MM.1S (cell line): ENCODE measurements around the gene NOSIP.

Experiments used
- DNase-seq: peaks from one replicate; pipeline ENCODE4 v3.0.0-alpha.2; 2015
- H2AFZ ChIP-seq: fragments of 300-600 bp; sonication (generic); 2 replicates; pipeline ENCODE4 v1.6.0; 2016; ENCODE audit warnings: antibody characterized with exemption, low read length
- H3F3A ChIP-seq: fragments of 300-600 bp; sonication (generic); 2 replicates; pipeline ENCODE4 v1.6.1; 2016; ENCODE audit warnings: mild to moderate bottlenecking, antibody characterized with exemption, low read length, moderate library complexity, mixed read lengths; ENCODE audit not compliant: insufficient read depth
- H3K27ac ChIP-seq: fragments of 300-600 bp; sonication (generic); 2 replicates; pipeline ENCODE4 v1.5.1; 2016; ENCODE audit warnings: mild to moderate bottlenecking, low read length
- H3K27me3 ChIP-seq: fragments of 300-600 bp; sonication (generic); replicated peaks from 2 replicates; pipeline ENCODE4 v1.6.0; 2016; ENCODE audit warnings: low read length; ENCODE audit not compliant: insufficient read depth
- H3K36me3 ChIP-seq: fragments of 300-600 bp; sonication (generic); replicated peaks from 2 replicates; pipeline ENCODE4 v1.6.1; 2016; ENCODE audit warnings: mild to moderate bottlenecking, low read length, mixed read lengths; ENCODE audit not compliant: insufficient read depth
- H3K4me1 ChIP-seq: fragments of 300-600 bp; sonication (generic); 2 replicates; pipeline ENCODE4 v1.6.1; 2016; ENCODE audit warnings: low read length, mixed read lengths
- H3K4me2 ChIP-seq: fragments of 300-600 bp; sonication (generic); 2 replicates; pipeline ENCODE4 v1.6.0; 2016; ENCODE audit warnings: low read depth, low read length
- H3K4me3 ChIP-seq: fragments of 300-600 bp; sonication (generic); 2 replicates; pipeline ENCODE4 v1.5.1; 2016; ENCODE audit warnings: low read length, mixed read lengths
- H3K79me2 ChIP-seq: fragments of 300-600 bp; sonication (generic); 2 replicates; pipeline ENCODE4 v1.6.1; 2016; ENCODE audit warnings: mixed run types, low read length, mixed read lengths
- H3K9ac ChIP-seq: fragments of 300-600 bp; sonication (generic); 2 replicates; pipeline ENCODE4 v1.6.1; 2016; ENCODE audit warnings: low read length, mixed read lengths
- H3K9me2 ChIP-seq: fragments of 300-600 bp; sonication (generic); replicated peaks from 2 replicates; pipeline ENCODE4 v1.6.1; 2016; ENCODE audit warnings: mild to moderate bottlenecking, low read length, mixed read lengths; ENCODE audit not compliant: insufficient read depth
- H3K9me3 ChIP-seq: fragments of 300-600 bp; sonication (generic); replicated peaks from 2 replicates; pipeline ENCODE4 v1.6.1; 2016; ENCODE audit warnings: mild to moderate bottlenecking, low read length, mixed read lengths; ENCODE audit not compliant: insufficient read depth
- H4K20me1 ChIP-seq: fragments of 300-600 bp; sonication (generic); 2 replicates; pipeline ENCODE4 v1.6.1; 2016; ENCODE audit warnings: mild to moderate bottlenecking, low read length, moderate library complexity, mixed read lengths; ENCODE audit not compliant: insufficient read depth
- CTCF ChIP-seq: fragments of 300-600 bp; sonication (generic); IDR thresholded peaks from 2 replicates; pipeline ENCODE4 v1.5.1; 2016; ENCODE audit warnings: antibody characterized with exemption, low read length, mixed read lengths
- EZH2 ChIP-seq: fragments of 300-600 bp; sonication (generic); optimal IDR thresholded peaks from 2 replicates; pipeline ENCODE3; 2017; ENCODE audit warnings: low read depth, mild to moderate bottlenecking, antibody characterized with exemption, low read length, mixed read lengths
- EZH2phosphoT487 ChIP-seq: fragments of 300-600 bp; sonication (generic); IDR thresholded peaks from 2 replicates; pipeline ENCODE4 v1.6.1; 2018; ENCODE audit warnings: antibody characterized with exemption, low read length

The NOSIP gene

GRCh38 chr19:49587227-49587626 is 6.9 kb upstream of the NOSIP start:
- Histone ChIP-seq H3K4me2 (no peak overlapping the region), H3K4me1 (peaks cover 12% of the 10 kb centered on the region), H3K36me3 (no peaks in the 10 kb centered on the region), H3K79me2 (peaks cover 8% of the 10 kb centered on the region), H2AFZ (no peak overlapping the region), H3K27ac (no peak overlapping the region), H3F3A (peaks cover 27% of the 10 kb centered on the region), H3K9me3 (no peaks in the 10 kb centered on the region), H3K4me3 (no peak overlapping the region), H3K27me3 (no peaks in the 10 kb centered on the region), H4K20me1 (no peaks in the 10 kb centered on the region), H3K9me2 (no peaks in the 10 kb centered on the region), H3K9ac (no peak overlapping the region)
- DNase-seq: no peak
- no peak for TF ChIP-seq EZH2

DNA sequence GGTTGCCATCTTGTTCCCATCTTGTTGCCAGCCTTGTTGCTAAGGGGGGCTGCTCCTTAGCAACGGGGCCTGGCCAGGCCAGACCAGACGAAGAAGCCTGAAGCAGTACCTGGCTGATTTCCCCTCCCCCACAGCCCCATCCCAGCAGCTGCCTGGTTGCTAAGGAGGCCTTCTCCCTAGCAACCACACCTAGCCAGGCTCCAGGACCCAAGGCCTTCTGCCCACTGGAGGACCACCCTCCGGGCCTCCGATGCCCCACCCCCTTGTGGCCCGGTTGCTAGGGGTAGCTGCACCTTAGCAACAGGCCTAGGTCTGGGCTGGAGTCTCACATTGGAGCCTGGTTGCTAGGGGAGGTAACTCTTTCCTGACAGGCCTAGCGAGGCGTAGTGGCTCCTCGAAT is 4.7 kb upstream of the NOSIP start:
- Histone ChIP-seq H3K27ac (no peak overlapping the region), H3K9ac (no peak overlapping the region)

GRCh38 chr19:49583239-49583638 is 2.9 kb upstream of the NOSIP start:
- Histone ChIP-seq H3K4me1 (peaks cover 16% of the 10 kb centered on the region), H3K79me2 (peaks cover 19% of the 10 kb centered on the region), H3K4me3 (no peak overlapping the region), H3K4me2 (no peak overlapping the region), H3K36me3 (no peaks in the 10 kb centered on the region), H3K9me2 (no peaks in the 10 kb centered on the region), H2AFZ (no peak overlapping the region), H3K27me3 (no peaks in the 10 kb centered on the region), H3K9ac (no peak overlapping the region), H4K20me1 (no peaks in the 10 kb centered on the region), H3F3A (peaks cover 2% of the 10 kb centered on the region; the same call in 1 of the 2 replicates), H3K27ac (no peak overlapping the region), H3K9me3 (no peaks in the 10 kb centered on the region)
- DNase-seq: no peak
- TF ChIP-seq CTCF (no peak), EZH2 (no peak)

More for the DNA sequence above, 4.7 kb upstream of the NOSIP start:
- Histone ChIP-seq H4K20me1 (no peaks in the 10 kb centered on the region), H3F3A (peaks cover 15% of the 10 kb centered on the region), H3K4me3 (no peak overlapping the region), H3K9me3 (no peaks in the 10 kb centered on the region), H3K4me1 (peaks cover 20% of the 10 kb centered on the region), H2AFZ (no peak overlapping the region), H3K27me3 (no peaks in the 10 kb centered on the region), H3K9me2 (no peaks in the 10 kb centered on the region), H3K79me2 (peaks cover 2% of the 10 kb centered on the region), H3K36me3 (no peaks in the 10 kb centered on the region), H3K4me2 (no peak overlapping the region)
- no peak for DNase-seq
- TF ChIP-seq EZH2 (no peak), CTCF (no peak), EZH2phosphoT487 (no peak)

- no peak for TF ChIP-seq EZH2
- TF ChIP-seq EZH2phosphoT487: no peak
- TF ChIP-seq CTCF: no peak
Measured at GRCh38 chr19:49581007-49581508, 702 bp upstream of the NOSIP start, which contains the start of gene PRRG2. Gene PRRG2 (plus strand): TSS chr19:49581316. CDS start chr19:49583220, 1,904 bp downstream.

More at GRCh38 chr19:49581007-49581508, 702 bp upstream of the NOSIP start, which contains the start of gene PRRG2:
- peaks cover 16% of the 10 kb centered on the region for H3K4me1 ChIP-seq
- peak within 1 kb of the TSS; percentile 87 for H3K4me2 ChIP-seq
- no peak within 1 kb of the TSS for H3K27ac ChIP-seq
- peak within 1 kb of the TSS; percentile 98 for H2AFZ ChIP-seq
- no peaks in the 10 kb centered on the region for H3K36me3 ChIP-seq
- no peaks in the 10 kb centered on the region for H3F3A ChIP-seq
- peaks cover 38% of the 10 kb centered on the region for H3K79me2 ChIP-seq
- no peaks in the 10 kb centered on the region for H4K20me1 ChIP-seq
- H3K4me3 ChIP-seq: peak within 1 kb of the TSS; percentile 77
- peak within 1 kb of the TSS; percentile 56 for H3K9ac ChIP-seq
- DNase-seq: no peak
- H3K9me2 ChIP-seq: no peaks in the 10 kb centered on the region
- H3K27me3 ChIP-seq: no peaks in the 10 kb centered on the region
- H3K9me3 ChIP-seq: no peaks in the 10 kb centered on the region
